ENCODE measurements around the gene CABCOCO1. TPM values are rescaled to one million over a fixed set of nuclear protein-coding genes. Genes with fewer than 3 reads are reported as not detected.
A peak's percentile ranks its signal among the peaks of the same experiment; 100 is the strongest.

The CABCOCO1 gene
- total RNA-seq, 1 experiment from 2014 or later = not detected

GRCh38 chr10:61786728-61787127 lies 124.0 kb downstream of the CABCOCO1 start:
- peaks cover 22% of the 10 kb centered on the region for H3K4me1 Mint-ChIP-seq (ENCODE audit: insufficient read depth, unreplicated experiment)
- CTCF ChIA-PET = interaction anchor here (0.6 to 0.9 kb wide), 3 partner anchors 10 to 1020 kb away, joined by 3 read pairs; no protein-coding TSS in a partner anchor
- no peaks in the 10 kb centered on the region for H3K27me3 Mint-ChIP-seq (ENCODE audit: insufficient read depth, unreplicated experiment)
- peak; percentile 56 for DNase-seq (ENCODE audit: unreplicated experiment)
- H3K4me3 Mint-ChIP-seq (ENCODE audit: unreplicated experiment) = peak overlapping the region; percentile 35
- no peaks in the 10 kb centered on the region for H3K9me3 Mint-ChIP-seq (ENCODE audit: unreplicated experiment)
- peak overlapping the region; percentile 35 for H3K27ac Mint-ChIP-seq (ENCODE audit: low read depth, unreplicated experiment)
- POLR2A ChIA-PET = interaction anchor here (0.7 to 1.4 kb wide), 4 partner anchors 11 to 159 kb away, joined by 3 to 4 read pairs (median 4); no protein-coding TSS in a partner anchor
- intact Hi-C loops (cut with micrococcal nuclease) = no loop called here
- TF ChIP-seq CTCF (IDR thresholded peaks at IDR 0.05; ENCODE audit: unreplicated experiment) = no peak
- no TSS peak for BruUV-seq (replicated peaks)
- H3K36me3 Mint-ChIP-seq (ENCODE audit: insufficient read depth, unreplicated experiment) = no peaks in the 10 kb centered on the region

- intact Hi-C loops (cut with micrococcal nuclease) = no loop called here
- BruUV-seq (replicated peaks) = no TSS peak
- H3K4me3 Mint-ChIP-seq (ENCODE audit: unreplicated experiment) = peak overlapping the region; percentile 35
Measured at GRCh38 chr10:61787170-61787569, 124.4 kb downstream of the CABCOCO1 start.

GRCh38 chr10:61789031-61789430 lies 126.3 kb downstream of the CABCOCO1 start:
- Mint-ChIP-seq H3K36me3 (ENCODE audit: insufficient read depth, unreplicated experiment) (no peaks in the 10 kb centered on the region), H3K4me3 (ENCODE audit: unreplicated experiment) (no peak overlapping the region), H3K9me3 (ENCODE audit: unreplicated experiment) (no peaks in the 10 kb centered on the region), H3K4me1 (ENCODE audit: insufficient read depth, unreplicated experiment) (peaks cover 20% of the 10 kb centered on the region), H3K27ac (ENCODE audit: low read depth, unreplicated experiment) (no peak overlapping the region), H3K27me3 (ENCODE audit: insufficient read depth, unreplicated experiment) (no peaks in the 10 kb centered on the region)
- DNase-seq (ENCODE audit: unreplicated experiment) = no peak
- no peak for TF ChIP-seq CTCF (IDR thresholded peaks at IDR 0.05; ENCODE audit: unreplicated experiment)
- ChIA-PET POLR2A (interaction anchor here (1.6 kb wide), 1 partner anchor 48 kb away, joined by 7 read pairs; no protein-coding TSS in a partner anchor), CTCF (no interaction called here)
- intact Hi-C loops (cut with micrococcal nuclease) = no loop called here
- no TSS peak for BruUV-seq (replicated peaks)

More at GRCh38 chr10:61787170-61787569, 124.4 kb downstream of the CABCOCO1 start:
- CTCF ChIA-PET = no interaction called here
- Mint-ChIP-seq H3K27ac (ENCODE audit: low read depth, unreplicated experiment) (peak overlapping the region; percentile 35), H3K9me3 (ENCODE audit: unreplicated experiment) (no peaks in the 10 kb centered on the region), H3K36me3 (ENCODE audit: insufficient read depth, unreplicated experiment) (no peaks in the 10 kb centered on the region), H3K27me3 (ENCODE audit: insufficient read depth, unreplicated experiment) (no peaks in the 10 kb centered on the region), H3K4me1 (ENCODE audit: insufficient read depth, unreplicated experiment) (peaks cover 18% of the 10 kb centered on the region)
- POLR2A ChIA-PET = interaction anchor here (0.7 to 1.6 kb wide), 4 partner anchors 11 to 159 kb away, joined by 3 to 7 read pairs (median 4); no protein-coding TSS in a partner anchor
- DNase-seq (ENCODE audit: unreplicated experiment) = no peak
- TF ChIP-seq CTCF (IDR thresholded peaks at IDR 0.05; ENCODE audit: unreplicated experiment) = no peak

- no peak overlapping the region for H3K4me3 Mint-ChIP-seq (ENCODE audit: unreplicated experiment)
- H3K27me3 Mint-ChIP-seq (ENCODE audit: insufficient read depth, unreplicated experiment) = no peaks in the 10 kb centered on the region
- H3K27ac Mint-ChIP-seq (ENCODE audit: low read depth, unreplicated experiment) = no peak overlapping the region
- H3K9me3 Mint-ChIP-seq (ENCODE audit: unreplicated experiment) = no peaks in the 10 kb centered on the region
- ChIA-PET POLR2A (no interaction called here), CTCF (interaction anchor here (0.6 kb wide), 1 partner anchor 57 kb away, joined by 3 read pairs; no protein-coding TSS in a partner anchor)
- H3K4me1 Mint-ChIP-seq (ENCODE audit: insufficient read depth, unreplicated experiment) = peaks cover 15% of the 10 kb centered on the region
- no peak for TF ChIP-seq CTCF (IDR thresholded peaks at IDR 0.05; ENCODE audit: unreplicated experiment)
- no TSS peak for BruUV-seq (replicated peaks)
- no peaks in the 10 kb centered on the region for H3K36me3 Mint-ChIP-seq (ENCODE audit: insufficient read depth, unreplicated experiment)
- DNase-seq (ENCODE audit: unreplicated experiment) = no peak
- intact Hi-C loops (cut with micrococcal nuclease) = no loop called here
Measured at GRCh38 chr10:61791216-61791615, 128.5 kb downstream of the CABCOCO1 start.
